WTC11 (cell line): ENCODE results near the gene ADGRV1. TPM values are rescaled to one million over a fixed set of nuclear protein-coding genes. Genes with fewer than 3 reads are reported as not detected.

Experiments
- ATAC-seq: fragments of 200-7000 bp; cut with Tn5 transposase; 2 replicates; pipeline ENCODE4 v1.10.0; 2021; ENCODE audit warnings: mild to moderate bottlenecking, moderate library complexity
- CTCF ChIA-PET: fragments of 300-600 bp; sonication (Branson Sonifier 250); formaldehyde crosslinking; loops from one replicate; lab custom pipeline; 2021; ENCODE audit warnings: antibody characterized with exemption; lab: Charles Lee
- POLR2A ChIA-PET: fragments of 350-600 bp; sonication (Branson Sonifier 250); formaldehyde crosslinking; loops from one replicate; lab custom pipeline; 2021; ENCODE audit warnings: antibody characterized with exemption; lab: Charles Lee
- DNase-seq: peaks from one replicate; pipeline ENCODE4 v3.0.0; 2021; ENCODE audit warnings: low spot score
- H3K27ac Mint-ChIP-seq: 2 replicates; pipeline ENCODE4 v1.8.0; 2021; ENCODE audit warnings: mixed read lengths
- H3K27me3 Mint-ChIP-seq: 2 replicates; pipeline ENCODE4 v1.8.0; 2021; ENCODE audit warnings: low read depth, mild to moderate bottlenecking, moderate library complexity, mixed read lengths
- H3K36me3 Mint-ChIP-seq: 2 replicates; pipeline ENCODE4 v1.8.0; 2021; ENCODE audit warnings: mixed read lengths
- H3K4me1 Mint-ChIP-seq: 2 replicates; pipeline ENCODE4 v1.8.0; 2022; ENCODE audit warnings: mixed read lengths
- H3K4me3 Mint-ChIP-seq: 2 replicates; pipeline ENCODE4 v1.8.0; 2021; ENCODE audit warnings: mild to moderate bottlenecking, moderate library complexity, mixed read lengths
- H3K9me3 Mint-ChIP-seq: 2 replicates; pipeline ENCODE4 v1.8.0; 2021; ENCODE audit warnings: mixed read lengths
- ATF1 ChIP-seq: sonication (generic); formaldehyde crosslinking; IDR thresholded peaks from 2 replicates; pipeline ENCODE4 v1.8.1; 2023; ENCODE audit warnings: mild to moderate bottlenecking, moderate library complexity, missing genetic modification reagents
- CREB1 ChIP-seq: sonication (generic); formaldehyde crosslinking; IDR thresholded peaks from 2 replicates; pipeline ENCODE4 v1.8.0; 2023; ENCODE audit warnings: mild to moderate bottlenecking, missing genetic modification reagents
- CREM ChIP-seq: sonication (generic); formaldehyde crosslinking; IDR thresholded peaks from 2 replicates; pipeline ENCODE4 v1.8.1; 2022; ENCODE audit warnings: mild to moderate bottlenecking, missing genetic modification reagents, moderate library complexity
- FOXJ3 ChIP-seq: sonication (generic); formaldehyde crosslinking; IDR thresholded peaks from 2 replicates; pipeline ENCODE4 v1.9.0; 2021; ENCODE audit warnings: missing genetic modification reagents, mild to moderate bottlenecking, borderline replicate concordance
- FOXK1 ChIP-seq: sonication (generic); formaldehyde crosslinking; IDR thresholded peaks from 2 replicates; pipeline ENCODE4 v1.8.0; 2022; ENCODE audit warnings: mild to moderate bottlenecking, moderate library complexity, missing genetic modification reagents
- HMGA2 ChIP-seq: fragments of 250-450 bp; sonication (Bioruptor Pico); IDR thresholded peaks from 2 replicates; pipeline ENCODE4 v1.4.0; 2021; ENCODE audit warnings: mild to moderate bottlenecking, moderate library complexity
- KAT7 ChIP-seq: sonication (generic); formaldehyde crosslinking; IDR thresholded peaks from 2 replicates; pipeline ENCODE4 v1.8.1; 2023; ENCODE audit warnings: missing genetic modification reagents, mild to moderate bottlenecking, borderline replicate concordance
- NFATC4 ChIP-seq: fragments of 250-450 bp; sonication (Bioruptor Pico); IDR thresholded peaks from 2 replicates; pipeline ENCODE4 v1.9.0; 2021; ENCODE audit warnings: mild to moderate bottlenecking
- SP1 ChIP-seq: sonication (generic); formaldehyde crosslinking; conservative IDR thresholded peaks from 2 replicates; pipeline ENCODE4 v1.8.1; 2022; ENCODE audit warnings: missing genetic modification reagents
- USF2 ChIP-seq: sonication (generic); formaldehyde crosslinking; IDR thresholded peaks from 2 replicates; pipeline ENCODE4 v1.8.1; 2023; ENCODE audit warnings: mild to moderate bottlenecking, missing genetic modification reagents, moderate library complexity
- ZBTB21 ChIP-seq: sonication (generic); formaldehyde crosslinking; IDR thresholded peaks from 2 replicates; pipeline ENCODE4 v1.8.1; 2023; ENCODE audit warnings: mild to moderate bottlenecking, missing genetic modification reagents, borderline replicate concordance
- ZNF121 ChIP-seq: sonication (generic); formaldehyde crosslinking; IDR thresholded peaks from 2 replicates; pipeline ENCODE4 v1.8.0; 2023; ENCODE audit warnings: missing genetic modification reagents
- ZNF138 ChIP-seq: sonication (generic); formaldehyde crosslinking; conservative IDR thresholded peaks from 2 replicates; pipeline ENCODE4 v1.8.1; 2022; ENCODE audit warnings: mild to moderate bottlenecking, moderate library complexity, missing genetic modification reagents
- ZNF512 ChIP-seq: sonication (generic); formaldehyde crosslinking; IDR thresholded peaks from 2 replicates; pipeline ENCODE4 v1.8.1; 2022; ENCODE audit warnings: missing genetic modification reagents, borderline replicate concordance
- total RNA-seq: library from RNA; stranded (reverse); gene quantifications from 3 replicates; pipeline ENCODE4 v1.2.3, GENCODE V29; 2021
- TF ChIP-seq, protein P1 (sequence below): sonication (generic); formaldehyde crosslinking; IDR thresholded peaks from 2 replicates; pipeline ENCODE4 v1.8.0; 2023; ENCODE audit warnings: missing genetic modification reagents, mild to moderate bottlenecking, borderline replicate concordance
- TF ChIP-seq, protein P2 (sequence below): sonication (generic); formaldehyde crosslinking; IDR thresholded peaks from 2 replicates; pipeline ENCODE4 v1.8.0; 2022; ENCODE audit warnings: missing genetic modification reagents
- TF ChIP-seq, protein P3 (sequence below): sonication (generic); formaldehyde crosslinking; IDR thresholded peaks from 2 replicates; pipeline ENCODE4 v1.8.1; 2023; ENCODE audit warnings: mild to moderate bottlenecking, missing genetic modification reagents
- TF ChIP-seq, protein P4 (sequence below): sonication (generic); formaldehyde crosslinking; IDR thresholded peaks from 2 replicates; pipeline ENCODE4 v1.8.1; 2023; ENCODE audit warnings: mild to moderate bottlenecking, missing genetic modification reagents

ADGRV1 gene
- total RNA-seq, 1 experiment from 2014 or later = 74.5 TPM

GRCh38 chr5:90645024-90645610 is 86.5 kb downstream of the ADGRV1 start (continued):
- TF ChIP-seq, protein P1, sequence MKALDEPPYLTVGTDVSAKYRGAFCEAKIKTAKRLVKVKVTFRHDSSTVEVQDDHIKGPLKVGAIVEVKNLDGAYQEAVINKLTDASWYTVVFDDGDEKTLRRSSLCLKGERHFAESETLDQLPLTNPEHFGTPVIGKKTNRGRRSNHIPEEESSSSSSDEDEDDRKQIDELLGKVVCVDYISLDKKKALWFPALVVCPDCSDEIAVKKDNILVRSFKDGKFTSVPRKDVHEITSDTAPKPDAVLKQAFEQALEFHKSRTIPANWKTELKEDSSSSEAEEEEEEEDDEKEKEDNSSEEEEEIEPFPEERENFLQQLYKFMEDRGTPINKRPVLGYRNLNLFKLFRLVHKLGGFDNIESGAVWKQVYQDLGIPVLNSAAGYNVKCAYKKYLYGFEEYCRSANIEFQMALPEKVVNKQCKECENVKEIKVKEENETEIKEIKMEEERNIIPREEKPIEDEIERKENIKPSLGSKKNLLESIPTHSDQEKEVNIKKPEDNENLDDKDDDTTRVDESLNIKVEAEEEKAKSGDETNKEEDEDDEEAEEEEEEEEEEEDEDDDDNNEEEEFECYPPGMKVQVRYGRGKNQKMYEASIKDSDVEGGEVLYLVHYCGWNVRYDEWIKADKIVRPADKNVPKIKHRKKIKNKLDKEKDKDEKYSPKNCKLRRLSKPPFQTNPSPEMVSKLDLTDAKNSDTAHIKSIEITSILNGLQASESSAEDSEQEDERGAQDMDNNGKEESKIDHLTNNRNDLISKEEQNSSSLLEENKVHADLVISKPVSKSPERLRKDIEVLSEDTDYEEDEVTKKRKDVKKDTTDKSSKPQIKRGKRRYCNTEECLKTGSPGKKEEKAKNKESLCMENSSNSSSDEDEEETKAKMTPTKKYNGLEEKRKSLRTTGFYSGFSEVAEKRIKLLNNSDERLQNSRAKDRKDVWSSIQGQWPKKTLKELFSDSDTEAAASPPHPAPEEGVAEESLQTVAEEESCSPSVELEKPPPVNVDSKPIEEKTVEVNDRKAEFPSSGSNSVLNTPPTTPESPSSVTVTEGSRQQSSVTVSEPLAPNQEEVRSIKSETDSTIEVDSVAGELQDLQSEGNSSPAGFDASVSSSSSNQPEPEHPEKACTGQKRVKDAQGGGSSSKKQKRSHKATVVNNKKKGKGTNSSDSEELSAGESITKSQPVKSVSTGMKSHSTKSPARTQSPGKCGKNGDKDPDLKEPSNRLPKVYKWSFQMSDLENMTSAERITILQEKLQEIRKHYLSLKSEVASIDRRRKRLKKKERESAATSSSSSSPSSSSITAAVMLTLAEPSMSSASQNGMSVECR = no peak
- TF ChIP-seq, protein P2, sequence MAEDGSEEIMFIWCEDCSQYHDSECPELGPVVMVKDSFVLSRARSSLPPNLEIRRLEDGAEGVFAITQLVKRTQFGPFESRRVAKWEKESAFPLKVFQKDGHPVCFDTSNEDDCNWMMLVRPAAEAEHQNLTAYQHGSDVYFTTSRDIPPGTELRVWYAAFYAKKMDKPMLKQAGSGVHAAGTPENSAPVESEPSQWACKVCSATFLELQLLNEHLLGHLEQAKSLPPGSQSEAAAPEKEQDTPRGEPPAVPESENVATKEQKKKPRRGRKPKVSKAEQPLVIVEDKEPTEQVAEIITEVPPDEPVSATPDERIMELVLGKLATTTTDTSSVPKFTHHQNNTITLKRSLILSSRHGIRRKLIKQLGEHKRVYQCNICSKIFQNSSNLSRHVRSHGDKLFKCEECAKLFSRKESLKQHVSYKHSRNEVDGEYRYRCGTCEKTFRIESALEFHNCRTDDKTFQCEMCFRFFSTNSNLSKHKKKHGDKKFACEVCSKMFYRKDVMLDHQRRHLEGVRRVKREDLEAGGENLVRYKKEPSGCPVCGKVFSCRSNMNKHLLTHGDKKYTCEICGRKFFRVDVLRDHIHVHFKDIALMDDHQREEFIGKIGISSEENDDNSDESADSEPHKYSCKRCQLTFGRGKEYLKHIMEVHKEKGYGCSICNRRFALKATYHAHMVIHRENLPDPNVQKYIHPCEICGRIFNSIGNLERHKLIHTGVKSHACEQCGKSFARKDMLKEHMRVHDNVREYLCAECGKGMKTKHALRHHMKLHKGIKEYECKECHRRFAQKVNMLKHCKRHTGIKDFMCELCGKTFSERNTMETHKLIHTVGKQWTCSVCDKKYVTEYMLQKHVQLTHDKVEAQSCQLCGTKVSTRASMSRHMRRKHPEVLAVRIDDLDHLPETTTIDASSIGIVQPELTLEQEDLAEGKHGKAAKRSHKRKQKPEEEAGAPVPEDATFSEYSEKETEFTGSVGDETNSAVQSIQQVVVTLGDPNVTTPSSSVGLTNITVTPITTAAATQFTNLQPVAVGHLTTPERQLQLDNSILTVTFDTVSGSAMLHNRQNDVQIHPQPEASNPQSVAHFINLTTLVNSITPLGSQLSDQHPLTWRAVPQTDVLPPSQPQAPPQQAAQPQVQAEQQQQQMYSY = no peak
- no peak for TF ChIP-seq USF2 (CRISPR knock-in tag)
- TF ChIP-seq CREB1 (CRISPR knock-in tag) = no peak
- no peak for TF ChIP-seq ZNF512 (CRISPR knock-in tag)
- no peak for TF ChIP-seq SP1
- no peak for TF ChIP-seq FOXJ3 (CRISPR knock-in tag)
- TF ChIP-seq, all 79 proteins: peak for 0

DNA sequence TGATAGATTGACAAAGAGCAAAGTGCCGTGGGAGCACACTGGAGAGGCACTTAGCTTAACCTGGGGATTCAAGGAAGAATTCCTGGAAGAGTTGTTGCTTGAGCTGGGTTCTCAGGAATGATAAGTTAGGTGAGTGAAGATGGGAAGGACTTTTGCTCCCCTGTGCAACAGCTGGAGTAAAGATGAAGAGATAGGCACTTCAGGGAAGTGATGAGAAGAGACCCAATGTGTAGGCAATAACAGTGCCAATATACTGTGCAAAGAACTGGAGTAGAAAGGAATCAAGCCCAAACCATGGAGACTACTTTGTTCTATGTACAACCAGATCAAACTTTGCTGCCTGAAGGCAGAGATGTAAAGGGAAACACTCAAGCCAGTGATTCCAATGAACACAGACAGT is 92.2 kb downstream of the ADGRV1 start:
- ChIA-PET CTCF (interaction anchor here (1.0 kb wide), 1 partner anchor 38 kb away, joined by 3 read pairs; no protein-coding TSS in a partner anchor), POLR2A (interaction anchor here (0.6 kb wide), 1 partner anchor 730 kb away, joined by 7 read pairs; no protein-coding TSS in a partner anchor)
- no peak for DNase-seq
- Mint-ChIP-seq H3K36me3 (peaks cover 38% of the 10 kb centered on the region), H3K4me1 (no peaks in the 10 kb centered on the region), H3K4me3 (no peak overlapping the region), H3K27me3 (no peaks in the 10 kb centered on the region), H3K9me3 (no peaks in the 10 kb centered on the region), H3K27ac (peak overlapping the region; percentile 0; the same call in 1 of the 2 replicates)
- no peak for ATAC-seq
- TF ChIP-seq, protein P3, sequence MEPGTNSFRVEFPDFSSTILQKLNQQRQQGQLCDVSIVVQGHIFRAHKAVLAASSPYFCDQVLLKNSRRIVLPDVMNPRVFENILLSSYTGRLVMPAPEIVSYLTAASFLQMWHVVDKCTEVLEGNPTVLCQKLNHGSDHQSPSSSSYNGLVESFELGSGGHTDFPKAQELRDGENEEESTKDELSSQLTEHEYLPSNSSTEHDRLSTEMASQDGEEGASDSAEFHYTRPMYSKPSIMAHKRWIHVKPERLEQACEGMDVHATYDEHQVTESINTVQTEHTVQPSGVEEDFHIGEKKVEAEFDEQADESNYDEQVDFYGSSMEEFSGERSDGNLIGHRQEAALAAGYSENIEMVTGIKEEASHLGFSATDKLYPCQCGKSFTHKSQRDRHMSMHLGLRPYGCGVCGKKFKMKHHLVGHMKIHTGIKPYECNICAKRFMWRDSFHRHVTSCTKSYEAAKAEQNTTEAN (CRISPR knock-in tag) = no peak
- TF ChIP-seq CREM (CRISPR knock-in tag) (no peak), HMGA2 (CRISPR knock-in tag) (no peak), NFATC4 (no peak), FOXK1 (CRISPR knock-in tag) (no peak), KAT7 (no peak), ZNF121 (no peak), CREB1 (CRISPR knock-in tag) (no peak), ATF1 (CRISPR knock-in tag) (no peak), ZBTB21 (CRISPR knock-in tag) (no peak), ZNF138 (CRISPR knock-in tag) (no peak), SP1 (no peak)
- TF ChIP-seq, protein P2 = no peak
- TF ChIP-seq, protein P4, sequence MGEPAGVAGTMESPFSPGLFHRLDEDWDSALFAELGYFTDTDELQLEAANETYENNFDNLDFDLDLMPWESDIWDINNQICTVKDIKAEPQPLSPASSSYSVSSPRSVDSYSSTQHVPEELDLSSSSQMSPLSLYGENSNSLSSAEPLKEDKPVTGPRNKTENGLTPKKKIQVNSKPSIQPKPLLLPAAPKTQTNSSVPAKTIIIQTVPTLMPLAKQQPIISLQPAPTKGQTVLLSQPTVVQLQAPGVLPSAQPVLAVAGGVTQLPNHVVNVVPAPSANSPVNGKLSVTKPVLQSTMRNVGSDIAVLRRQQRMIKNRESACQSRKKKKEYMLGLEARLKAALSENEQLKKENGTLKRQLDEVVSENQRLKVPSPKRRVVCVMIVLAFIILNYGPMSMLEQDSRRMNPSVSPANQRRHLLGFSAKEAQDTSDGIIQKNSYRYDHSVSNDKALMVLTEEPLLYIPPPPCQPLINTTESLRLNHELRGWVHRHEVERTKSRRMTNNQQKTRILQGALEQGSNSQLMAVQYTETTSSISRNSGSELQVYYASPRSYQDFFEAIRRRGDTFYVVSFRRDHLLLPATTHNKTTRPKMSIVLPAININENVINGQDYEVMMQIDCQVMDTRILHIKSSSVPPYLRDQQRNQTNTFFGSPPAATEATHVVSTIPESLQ = no peak
